ENCODE results near the gene CDS2.

- TF ChIP-seq CTCF (IDR thresholded peaks at IDR 0.05) (no peak), POLR2A (IDR thresholded peaks at IDR 0.05) (no peak), POLR2AphosphoS5 (IDR thresholded peaks at IDR 0.05) (no peak), EP300 (IDR thresholded peaks at IDR 0.05) (no peak)
Measured at GRCh38 chr20:5143851-5144250, 17.0 kb downstream of the CDS2 start.

Data from stomach (tissue), 4 donors.